Endodermal cell (in vitro differentiated cells): Measurements from ENCODE around the gene AHNAK. TPM values are rescaled to one million over a fixed set of nuclear protein-coding genes. Genes with fewer than 3 reads are reported as not detected.
"Not testable (repeated sequence)": the region's sequence is repeated elsewhere in the genome, so short reads cannot be mapped to it uniquely, and the experiment has no call there.

ENCODE experiments used
- DNase-seq: peaks from one replicate; pipeline ENCODE4 v3.0.0-alpha.2; 2017
- H3K27ac ChIP-seq: 2 replicates; pipeline ENCODE4 v1.5.1; 2013; ENCODE audit warnings: mild to moderate bottlenecking, low read depth, low read length, moderate library complexity
- H3K27me3 ChIP-seq: 2 replicates; pipeline ENCODE4 v1.6.1; 2013; ENCODE audit warnings: mild to moderate bottlenecking, low read length, moderate library complexity; ENCODE audit not compliant: insufficient read depth, control insufficient read depth, poor library complexity, severe bottlenecking
- H3K36me3 ChIP-seq: 2 replicates; pipeline ENCODE4 v1.7.0; 2013; ENCODE audit warnings: mild to moderate bottlenecking, low read length, moderate library complexity; ENCODE audit not compliant: control insufficient read depth, insufficient read depth
- H3K4me1 ChIP-seq: one replicate; pipeline ENCODE4 v1.7.0; 2013; ENCODE audit warnings: low read length; ENCODE audit not compliant: control insufficient read depth, insufficient read depth
- H3K4me3 ChIP-seq: 2 replicates; pipeline ENCODE4 v1.5.1; 2013; ENCODE audit warnings: mild to moderate bottlenecking, low read length, moderate library complexity
- H3K9ac ChIP-seq: 2 replicates; pipeline ENCODE4 v1.6.1; 2013; ENCODE audit warnings: mild to moderate bottlenecking, low read length, moderate library complexity; ENCODE audit not compliant: poor library complexity, severe bottlenecking; ENCODE audit errors: extremely low read depth
- H3K9me3 ChIP-seq: 2 replicates; pipeline ENCODE4 v1.6.1; 2013; ENCODE audit warnings: mild to moderate bottlenecking, low read length, moderate library complexity; ENCODE audit not compliant: control insufficient read depth
- H3K27ac Mint-ChIP-seq: 2 replicates; pipeline ENCODE4 v1.8.0; 2020; ENCODE audit warnings: mixed read lengths
- H3K27me3 Mint-ChIP-seq: 2 replicates; pipeline ENCODE4 v1.8.0; 2021; ENCODE audit warnings: mild to moderate bottlenecking, mixed read lengths; ENCODE audit not compliant: insufficient read depth
- H3K36me3 Mint-ChIP-seq: 2 replicates; pipeline ENCODE4 v1.8.0; 2020; ENCODE audit warnings: low read depth, mixed read lengths
- H3K4me1 Mint-ChIP-seq: 2 replicates; pipeline ENCODE4 v1.8.0; 2020; ENCODE audit warnings: mixed read lengths
- H3K4me3 Mint-ChIP-seq: 2 replicates; pipeline ENCODE4 v1.8.0; 2020; ENCODE audit warnings: mild to moderate bottlenecking, moderate library complexity, mixed read lengths
- H3K9me3 Mint-ChIP-seq: 2 replicates; pipeline ENCODE4 v1.8.0; 2020; ENCODE audit warnings: mild to moderate bottlenecking, mixed read lengths
- CTCF ChIP-seq: fragments of 200-600 bp; sonication (generic); conservative IDR thresholded peaks from 2 replicates; pipeline ENCODE4 v1.5.0; 2021; ENCODE audit warnings: antibody characterized with exemption, mild to moderate bottlenecking
- WGBS, 2 experiments: methylation state at CpG; one replicate each; pipeline versions ENCODE4 v1.1.5 to v1.1.7; 2013; ENCODE audit warnings: missing lambda C conversion rate in 2 of 2, mixed read lengths in 1 of 2; ENCODE audit not compliant: insufficient coverage in 1 of 2, insufficient read length in 1 of 2; 5-methylcytosine and 5-hydroxymethylcytosine counted together
- total RNA-seq, 2 donors: library from RNA; stranded (reverse); fragmentation: NEBNext Ultra II Directional in 1 of 2; extraction: Animal tissue kit (Norgen Biotek cat#: 25700) in 1 of 2; gene quantifications; 2 replicates in 1 of 2; 3 replicates in 1 of 2; pipeline ENCODE4 v1.2.1, GENCODE V29; 2021

AHNAK gene
- total RNA-seq, 2 donors from 2014 or later, result 109 to 165 TPM

GRCh38 chr11:62553839-62554361 lies 7.3 kb upstream of the AHNAK start:
- peaks cover 8% of the 10 kb centered on the region for H3K27me3 Mint-ChIP-seq
- H3K9me3 ChIP-seq, result no peaks in the 10 kb centered on the region
- no peak overlapping the region for H3K4me3 Mint-ChIP-seq
- H3K9ac ChIP-seq, result no peak overlapping the region
- no peaks in the 10 kb centered on the region for H3K27me3 ChIP-seq
- DNase-seq, result peak; percentile 55
- H3K36me3 ChIP-seq, result peaks cover 27% of the 10 kb centered on the region
- no peaks in the 10 kb centered on the region for H3K9me3 Mint-ChIP-seq
- H3K36me3 Mint-ChIP-seq, result peaks cover 22% of the 10 kb centered on the region
- peaks cover 66% of the 10 kb centered on the region for H3K4me1 Mint-ChIP-seq
- H3K4me3 ChIP-seq, result no peak overlapping the region
- TF ChIP-seq CTCF, result no peak
- H3K4me1 ChIP-seq, result peaks cover 32% of the 10 kb centered on the region
- WGBS, 2 experiments, result 87 to 90% methylated on average over 4 to 8 of the region's 8 CpGs
- H3K27ac Mint-ChIP-seq, result peak overlapping the region; percentile 96
- no peak overlapping the region for H3K27ac ChIP-seq

- peak; percentile 89 for DNase-seq
- Histone ChIP-seq H3K4me3 (no peak overlapping the region), H3K27me3 (no peaks in the 10 kb centered on the region), H3K36me3 (peaks cover 21% of the 10 kb centered on the region), H3K4me1 (peaks cover 32% of the 10 kb centered on the region), H3K27ac (peak overlapping the region; percentile 55), H3K9me3 (no peaks in the 10 kb centered on the region), H3K9ac (peak overlapping the region; percentile 31)
- peaks cover 17% of the 10 kb centered on the region for H3K36me3 Mint-ChIP-seq
- peak overlapping the region; percentile 27 for H3K4me3 Mint-ChIP-seq
- no peak for TF ChIP-seq CTCF
- peaks cover 70% of the 10 kb centered on the region for H3K4me1 Mint-ChIP-seq
- peaks cover 15% of the 10 kb centered on the region for H3K27me3 Mint-ChIP-seq
- peak overlapping the region; percentile 96 for H3K27ac Mint-ChIP-seq
- no peaks in the 10 kb centered on the region for H3K9me3 Mint-ChIP-seq
- WGBS, 2 experiments, result 19 to 29% methylated on average over 3 to 15 of the region's 15 CpGs
These were observed 6.7 kb upstream of the AHNAK start for GRCh38 chr11:62553080-62553838.

- Histone ChIP-seq H3K9ac (peak overlapping the region; percentile 38), H3K27ac (peak overlapping the region; percentile 90), H3K9me3 (no peaks in the 10 kb centered on the region), H3K4me3 (no peak overlapping the region), H3K36me3 (peaks cover 14% of the 10 kb centered on the region), H3K4me1 (peaks cover 38% of the 10 kb centered on the region), H3K27me3 (no peaks in the 10 kb centered on the region)
- H3K27me3 Mint-ChIP-seq, result peaks cover 21% of the 10 kb centered on the region
- peak overlapping the region; percentile 27 for H3K4me3 Mint-ChIP-seq
- peaks cover 13% of the 10 kb centered on the region for H3K36me3 Mint-ChIP-seq
- H3K4me1 Mint-ChIP-seq, result peaks cover 77% of the 10 kb centered on the region
- no peak for TF ChIP-seq CTCF
- peak; percentile 58 for DNase-seq
- WGBS, 2 experiments, result 64 to 70% methylated on average over 3 to 4 of the region's 4 CpGs
- no peaks in the 10 kb centered on the region for H3K9me3 Mint-ChIP-seq
- H3K27ac Mint-ChIP-seq, result peak overlapping the region; percentile 96
These were observed 6.0 kb upstream of the AHNAK start for GRCh38 chr11:62552485-62553079.

GRCh38 chr11:62550478-62550877 lies 3.9 kb upstream of the AHNAK start:
- not testable (repeated sequence) for H3K4me3 Mint-ChIP-seq, H3K36me3 ChIP-seq, DNase-seq, H3K9me3 ChIP-seq, H3K27me3 ChIP-seq, H3K27ac Mint-ChIP-seq, H3K4me3 ChIP-seq, H3K36me3 Mint-ChIP-seq, H3K9ac ChIP-seq, H3K9me3 Mint-ChIP-seq, H3K27ac ChIP-seq
- H3K4me1 ChIP-seq, result peaks cover 23% of the 10 kb centered on the region
- Mint-ChIP-seq H3K27me3 (peaks cover 30% of the 10 kb centered on the region), H3K4me1 (peaks cover 59% of the 10 kb centered on the region)
- WGBS, 2 experiments, result 94 to 100% methylated on average over 2 of the region's 2 CpGs
